Activated CD4-positive, alpha-beta T cell treated with anti-CD3 and anti-CD28 coated beads, Interleukin-2, amount 10 ng/mL, durations not matched to agents 24 days and 14 days (primary cell): Measurements from ENCODE around the gene NANOS3. TPM values are rescaled to one million over a fixed set of nuclear protein-coding genes. Genes with fewer than 3 reads are reported as not detected.
A peak's percentile ranks its signal among the peaks of the same experiment; 100 is the strongest.

Experiments used
- DNase-seq: peaks from one replicate; pipeline ENCODE4 v3.0.0; 2022
- H3K27ac Mint-ChIP-seq: one replicate; pipeline ENCODE4 v1.8.0; 2022; ENCODE audit warnings: mild to moderate bottlenecking, mixed read lengths
- H3K27me3 Mint-ChIP-seq: one replicate; pipeline ENCODE4 v1.8.0; 2022; ENCODE audit warnings: mixed read lengths
- H3K36me3 Mint-ChIP-seq: one replicate; pipeline ENCODE4 v1.8.0; 2022; ENCODE audit warnings: low read depth, mild to moderate bottlenecking, mixed read lengths
- H3K4me1 Mint-ChIP-seq: one replicate; pipeline ENCODE4 v1.8.0; 2021; ENCODE audit warnings: mixed read lengths
- H3K4me3 Mint-ChIP-seq: one replicate; pipeline ENCODE4 v1.8.0; 2022; ENCODE audit warnings: mild to moderate bottlenecking, moderate library complexity, mixed read lengths
- H3K9me3 Mint-ChIP-seq: one replicate; pipeline ENCODE4 v1.8.0; 2021; ENCODE audit warnings: mixed read lengths
- intact Hi-C: fragments of 100-400 bp; cut with micrococcal nuclease; formaldehyde crosslinking; loops from one replicate; pipeline ENCODE4 v1.15.1; 2023
- total RNA-seq: library from RNA; stranded (reverse); gene quantifications from 2 replicates; pipeline ENCODE4 v1.2.3, GENCODE V29; 2022

The NANOS3 gene
- total RNA-seq, 1 donor from 2014 or later, result 1.4 TPM

GRCh38 chr19:13839938-13840304, 37.0 kb upstream of the NANOS3 start:
- peaks cover 45% of the 10 kb centered on the region for H3K36me3 Mint-ChIP-seq
- intact Hi-C loops, result loop anchor here (1.0 to 10.0 kb wide), 5 partner anchors 7 to 688 kb away; partner anchors contain the start of genes IER2, STX10, TECR and ZSWIM4
- peak overlapping the region; percentile 89 for H3K27ac Mint-ChIP-seq
- peak overlapping the region; percentile 94 for H3K4me3 Mint-ChIP-seq
- H3K27me3 Mint-ChIP-seq, result no peaks in the 10 kb centered on the region
- H3K9me3 Mint-ChIP-seq, result no peaks in the 10 kb centered on the region
- H3K4me1 Mint-ChIP-seq, result peaks cover 40% of the 10 kb centered on the region
- no peak for DNase-seq

GRCh38 chr19:13840305-13841085, 36.4 kb upstream of the NANOS3 start:
- peak; percentile 80 for DNase-seq
- Mint-ChIP-seq H3K36me3 (peaks cover 41% of the 10 kb centered on the region), H3K4me1 (peaks cover 43% of the 10 kb centered on the region), H3K4me3 (peak overlapping the region; percentile 94), H3K27ac (peak overlapping the region; percentile 89), H3K9me3 (no peaks in the 10 kb centered on the region), H3K27me3 (no peaks in the 10 kb centered on the region)
- intact Hi-C loops, result loop anchor here (10.0 kb wide), 1 partner anchor 684 kb away; the partner anchor contains the start of gene TECR

GRCh38 chr19:13841086-13841961, 35.6 kb upstream of the NANOS3 start:
- Mint-ChIP-seq H3K27ac (peak overlapping the region; percentile 89), H3K4me1 (peaks cover 48% of the 10 kb centered on the region), H3K36me3 (peaks cover 37% of the 10 kb centered on the region), H3K27me3 (no peaks in the 10 kb centered on the region), H3K4me3 (peak overlapping the region; percentile 94), H3K9me3 (no peaks in the 10 kb centered on the region)
- peak; percentile 83 for DNase-seq
- intact Hi-C loops, result loop anchor here (10.0 kb wide), 1 partner anchor 683 kb away; the partner anchor contains the start of gene TECR

GRCh38 chr19:13841962-13842290, 35.0 kb upstream of the NANOS3 start:
- no peaks in the 10 kb centered on the region for H3K9me3 Mint-ChIP-seq
- peak overlapping the region; percentile 89 for H3K27ac Mint-ChIP-seq
- H3K4me1 Mint-ChIP-seq, result peaks cover 50% of the 10 kb centered on the region
- H3K36me3 Mint-ChIP-seq, result peaks cover 37% of the 10 kb centered on the region
- H3K4me3 Mint-ChIP-seq, result peak overlapping the region; percentile 94
- no peaks in the 10 kb centered on the region for H3K27me3 Mint-ChIP-seq
- intact Hi-C loops, result loop anchor here (10.0 kb wide), 1 partner anchor 683 kb away; the partner anchor contains the start of gene TECR
- peak; percentile 80 for DNase-seq

- intact Hi-C loops, result loop anchor here (10.0 kb wide), 1 partner anchor 682 kb away; the partner anchor contains the start of gene TECR
- peaks cover 47% of the 10 kb centered on the region for H3K4me1 Mint-ChIP-seq
Observed at GRCh38 chr19:13842291-13843103, 34.4 kb upstream of the NANOS3 start.

GRCh38 chr19:13843104-13843921, 33.6 kb upstream of the NANOS3 start:
- no peak for DNase-seq
- intact Hi-C loops, result loop anchor here (10.0 kb wide), 1 partner anchor 681 kb away; the partner anchor contains the start of gene TECR
- H3K27ac Mint-ChIP-seq, result peak overlapping the region; percentile 97
- peak overlapping the region; percentile 92 for H3K4me3 Mint-ChIP-seq
- no peaks in the 10 kb centered on the region for H3K9me3 Mint-ChIP-seq
- H3K27me3 Mint-ChIP-seq, result no peaks in the 10 kb centered on the region
- H3K4me1 Mint-ChIP-seq, result peaks cover 44% of the 10 kb centered on the region
- H3K36me3 Mint-ChIP-seq, result peaks cover 31% of the 10 kb centered on the region

More at GRCh38 chr19:13842291-13843103, 34.4 kb upstream of the NANOS3 start:
- H3K27me3 Mint-ChIP-seq, result no peaks in the 10 kb centered on the region
- peak; percentile 94 for DNase-seq
- H3K4me3 Mint-ChIP-seq, result peak overlapping the region; percentile 94
- no peaks in the 10 kb centered on the region for H3K9me3 Mint-ChIP-seq
- peaks cover 34% of the 10 kb centered on the region for H3K36me3 Mint-ChIP-seq
- peak overlapping the region; percentile 97 for H3K27ac Mint-ChIP-seq

GRCh38 chr19:13844130-13844631, 32.8 kb upstream of the NANOS3 start:
- no peaks in the 10 kb centered on the region for H3K27me3 Mint-ChIP-seq
- H3K9me3 Mint-ChIP-seq, result no peaks in the 10 kb centered on the region
- peaks cover 42% of the 10 kb centered on the region for H3K4me1 Mint-ChIP-seq
- H3K4me3 Mint-ChIP-seq, result peak overlapping the region; percentile 92
- DNase-seq, result peak; percentile 71
- intact Hi-C loops, result loop anchor here (10.0 kb wide), 1 partner anchor 681 kb away; the partner anchor contains the start of gene TECR
- peaks cover 25% of the 10 kb centered on the region for H3K36me3 Mint-ChIP-seq
- H3K27ac Mint-ChIP-seq, result peak overlapping the region; percentile 97

- peak overlapping the region; percentile 87 for H3K4me3 Mint-ChIP-seq
- H3K36me3 Mint-ChIP-seq, result peaks cover 6% of the 10 kb centered on the region
- no peaks in the 10 kb centered on the region for H3K27me3 Mint-ChIP-seq
- H3K27ac Mint-ChIP-seq, result peak overlapping the region; percentile 99
- peak; percentile 99 for DNase-seq
- no peaks in the 10 kb centered on the region for H3K9me3 Mint-ChIP-seq
- intact Hi-C loops, result loop anchor here (1.0 to 10.0 kb wide), 4 partner anchors 7 to 678 kb away; partner anchors contain the start of gene TECR
- peaks cover 46% of the 10 kb centered on the region for H3K4me1 Mint-ChIP-seq
Observed at GRCh38 chr19:13846557-13847406, 30.2 kb upstream of the NANOS3 start.

- H3K27me3 Mint-ChIP-seq, result no peaks in the 10 kb centered on the region
- peaks cover 46% of the 10 kb centered on the region for H3K4me1 Mint-ChIP-seq
- peak; percentile 94 for DNase-seq
- H3K9me3 Mint-ChIP-seq, result no peaks in the 10 kb centered on the region
- intact Hi-C loops, result loop anchor here (1.0 to 10.0 kb wide), 4 partner anchors 8 to 677 kb away; partner anchors contain the start of gene TECR
- H3K27ac Mint-ChIP-seq, result peak overlapping the region; percentile 99
- H3K4me3 Mint-ChIP-seq, result peak overlapping the region; percentile 87
- H3K36me3 Mint-ChIP-seq, result peaks cover 2% of the 10 kb centered on the region
Observed at GRCh38 chr19:13847407-13848339, 29.3 kb upstream of the NANOS3 start.

- Mint-ChIP-seq H3K4me3 (peak overlapping the region; percentile 87), H3K27me3 (no peaks in the 10 kb centered on the region), H3K36me3 (peaks cover 2% of the 10 kb centered on the region), H3K27ac (peak overlapping the region; percentile 79), H3K9me3 (no peaks in the 10 kb centered on the region), H3K4me1 (peaks cover 43% of the 10 kb centered on the region)
- intact Hi-C loops, result loop anchor here (10.0 kb wide), 1 partner anchor 676 kb away; the partner anchor contains the start of gene TECR
- no peak for DNase-seq
Observed at GRCh38 chr19:13848340-13848677, 28.6 kb upstream of the NANOS3 start.
